Measurements from ENCODE around the gene TTLL9.

- TF ChIP-seq REST (IDR thresholded peaks at IDR 0.05; ENCODE audit: insufficient read depth in 1 of 2, low read depth in 2 of 2, low read length in 2 of 2): no peak
- TF ChIP-seq FOXP2 (optimal IDR thresholded peaks at IDR 0.05; ENCODE audit: borderline replicate concordance, extremely low read depth, extremely low read length, insufficient read depth): no peak
- TF ChIP-seq POLR2AphosphoS5 (IDR thresholded peaks at IDR 0.05; ENCODE audit: low read depth, low read length): no peak
- TF ChIP-seq SIN3A (IDR thresholded peaks at IDR 0.05; ENCODE audit: borderline replicate concordance, insufficient read depth, low read length): no peak
- no peak for TF ChIP-seq TAF1 (IDR thresholded peaks at IDR 0.05; ENCODE audit: borderline replicate concordance, insufficient read depth, low read length)
These were observed 109.4 kb downstream of the TTLL9 start for GRCh38 chr20:31979713-31980426.

Measured in PFSK-1 (cell line).